Measurements from ENCODE around the gene TSEN15. TPM values are rescaled to one million over a fixed set of nuclear protein-coding genes. Genes with fewer than 3 reads are reported as not detected.

TSEN15 gene
- polyA plus RNA-seq, 2 of the 4 experiments (the other 2 are of a cell fraction) = 36.7 to 79.9 TPM

- FAIRE-seq (peak; percentile 7), DNase-seq (ENCODE audit: low read depth in 1 of 2, low spot score in 1 of 2) (no peak), ATAC-seq (no peak)
- no peak for TF ChIP-seq POLR2A (IDR thresholded peaks at IDR 0.05; ENCODE audit: low read length)
- TF ChIP-seq CBX8 (IDR thresholded peaks at IDR 0.05) = no peak
- TF ChIP-seq RCOR1 (IDR thresholded peaks at IDR 0.05; ENCODE audit: low read depth, low read length) = no peak
- no peak for TF ChIP-seq MAFK (IDR thresholded peaks at IDR 0.05; ENCODE audit: partially characterized antibody)
- no peak for TF ChIP-seq EHF (CRISPR knock-in tag; IDR thresholded peaks at IDR 0.05)
- no peak for TF ChIP-seq USF2 (IDR thresholded peaks at IDR 0.05)
- no peak for TF ChIP-seq RAD21 (conservative IDR thresholded peaks at IDR 0.05 in 1 of 2, IDR thresholded peaks at IDR 0.05 in 1 of 2)
- no peak for TF ChIP-seq BCL3 (IDR thresholded peaks at IDR 0.05)
- no peak for TF ChIP-seq RFX5 (IDR thresholded peaks at IDR 0.05)
- no peak for TF ChIP-seq ATOH8 (CRISPR knock-in tag; IDR thresholded peaks at IDR 0.05; ENCODE audit: low read depth)
- TF ChIP-seq HES2 (IDR thresholded peaks at IDR 0.05) = no peak
- no peak for TF ChIP-seq FOSL2 (IDR thresholded peaks at IDR 0.05)
- TF ChIP-seq FOSL2 (CRISPR knock-in tag; IDR thresholded peaks at IDR 0.05) = no peak
- no peak for TF ChIP-seq MAX (IDR thresholded peaks at IDR 0.05)
- TF ChIP-seq HDAC2 (IDR thresholded peaks at IDR 0.05) = no peak
- TF ChIP-seq NR3C1 (IDR thresholded peaks at IDR 0.05) = no peak
- TF ChIP-seq KDM5A (IDR thresholded peaks at IDR 0.05) = no peak
- no peak for TF ChIP-seq CHD2 (IDR thresholded peaks at IDR 0.05; ENCODE audit: low read length, partially characterized antibody)
- no peak for TF ChIP-seq REST (IDR thresholded peaks at IDR 0.05)
- H3K4me3 ChIP-seq = no peak overlapping the region
- no peaks in the 10 kb centered on the region for H3K4me1 ChIP-seq
- no peak overlapping the region for H3K27ac ChIP-seq
- POLR2A ChIA-PET = no interaction called here
- CTCF ChIA-PET = interaction anchor here (1.4 kb wide), 1 partner anchor 594 kb away, joined by 7 read pairs; no protein-coding TSS in a partner anchor
- H3K4me2 ChIP-seq = no peak overlapping the region
- H3K9me3 ChIP-seq = no peaks in the 10 kb centered on the region
- WGBS (ENCODE audit: missing lambda C conversion rate) = 50% methylated on average over 2 of the region's 2 CpGs
Observed at GRCh38 chr1:184069675-184070074, 18.1 kb downstream of the TSEN15 start.

- Histone ChIP-seq H3K27ac (no peak overlapping the region), H3K9me3 (peaks cover 8% of the 10 kb centered on the region; the same call in 1 of the 3 replicates), H3K4me2 (no peak overlapping the region), H3K4me3 (no peak overlapping the region), H3K4me1 (no peaks in the 10 kb centered on the region)
- ChIA-PET POLR2A (no interaction called here), CTCF (interaction anchor here (0.7 to 2.2 kb wide), 2 partner anchors 592 to 695 kb away, joined by 3 to 9 read pairs; no protein-coding TSS in a partner anchor)
- WGBS (ENCODE audit: missing lambda C conversion rate) = 77% methylated on average over 2 of the region's 2 CpGs
- TF ChIP-seq MAZ (IDR thresholded peaks at IDR 0.05; ENCODE audit: borderline replicate concordance, low read depth, low read length) (no peak), CEBPB (IDR thresholded peaks at IDR 0.05) (no peak), POLR2AphosphoS2 (conservative IDR thresholded peaks at IDR 0.05; ENCODE audit: low read length) (no peak), TFCP2L1 (CRISPR knock-in tag; IDR thresholded peaks at IDR 0.05) (no peak)
- DNase-seq (ENCODE audit: low read depth in 1 of 2, low spot score in 1 of 2) (no peak), FAIRE-seq (no peak), ATAC-seq (no peak)
Observed at GRCh38 chr1:184072376-184072775, 20.8 kb downstream of the TSEN15 start.
